Activated CD4-positive, alpha-beta T cell treated with anti-CD3 and anti-CD28 coated beads, Interleukin-2, amount 10 ng/mL, durations not matched to agents 7 days and 5 days (primary cell): ENCODE data around the gene COL4A6. TPM values are rescaled to one million over a fixed set of nuclear protein-coding genes. Genes with fewer than 3 reads are reported as not detected.

ENCODE experiments used
- CTCF ChIA-PET: fragments of 350-600 bp; sonication (Branson Sonifier 250); formaldehyde crosslinking; loops from one replicate; lab custom pipeline; 2021; ENCODE audit warnings: antibody characterized with exemption; lab: Charles Lee
- POLR2A ChIA-PET: fragments of 350-600 bp; sonication (Branson Sonifier 250); formaldehyde crosslinking; loops from one replicate; lab custom pipeline; 2021; ENCODE audit warnings: antibody characterized with exemption; lab: Charles Lee
- DNase-seq: peaks from one replicate; pipeline ENCODE4 v3.0.0-alpha.2; 2020
- H3K27ac Mint-ChIP-seq: one replicate; pipeline ENCODE4 v1.8.0; 2021; ENCODE audit warnings: mild to moderate bottlenecking, moderate library complexity, mixed read lengths
- H3K27me3 Mint-ChIP-seq: one replicate; pipeline ENCODE4 v1.8.0; 2021; ENCODE audit warnings: mixed read lengths
- H3K36me3 Mint-ChIP-seq: one replicate; pipeline ENCODE4 v1.8.0; 2021; ENCODE audit warnings: low read depth, mixed read lengths
- H3K4me1 Mint-ChIP-seq: one replicate; pipeline ENCODE4 v1.8.0; 2021; ENCODE audit warnings: mixed read lengths
- H3K4me3 Mint-ChIP-seq: one replicate; pipeline ENCODE4 v1.8.0; 2021; ENCODE audit warnings: mild to moderate bottlenecking, moderate library complexity, mixed read lengths
- H3K9me3 Mint-ChIP-seq: one replicate; pipeline ENCODE4 v1.8.0; 2021; ENCODE audit warnings: mixed read lengths
- total RNA-seq, 2 experiments: library from RNA; stranded (reverse); gene quantifications; one replicate each; pipeline ENCODE4 v1.2.3, GENCODE V29; 2021

Gene COL4A6
- total RNA-seq, 2 experiments from 2014 or later = not detected

GRCh38 chrX:108270739-108271396 is 167.4 kb downstream of the COL4A6 start:
- DNase-seq = no peak
- ChIA-PET POLR2A (no interaction called here), CTCF (interaction anchor here (1.3 kb wide), 1 partner anchor 9 kb away, joined by 3 read pairs; no protein-coding TSS in a partner anchor)
- no peaks in the 10 kb centered on the region for H3K9me3 Mint-ChIP-seq
- H3K27ac Mint-ChIP-seq = no peak overlapping the region
- H3K4me3 Mint-ChIP-seq = no peak overlapping the region
- H3K36me3 Mint-ChIP-seq = no peaks in the 10 kb centered on the region
- H3K27me3 Mint-ChIP-seq = no peaks in the 10 kb centered on the region
- H3K4me1 Mint-ChIP-seq = no peaks in the 10 kb centered on the region

GRCh38 chrX:108270280-108270679 is 167.9 kb downstream of the COL4A6 start:
- Mint-ChIP-seq H3K36me3 (no peaks in the 10 kb centered on the region), H3K27me3 (no peaks in the 10 kb centered on the region), H3K4me3 (no peak overlapping the region), H3K9me3 (no peaks in the 10 kb centered on the region), H3K4me1 (no peaks in the 10 kb centered on the region), H3K27ac (no peak overlapping the region)
- CTCF ChIA-PET = interaction anchor here (1.3 kb wide), 1 partner anchor 9 kb away, joined by 3 read pairs; no protein-coding TSS in a partner anchor
- DNase-seq = no peak
- POLR2A ChIA-PET = no interaction called here

- H3K36me3 Mint-ChIP-seq = no peaks in the 10 kb centered on the region
- DNase-seq = no peak
- H3K9me3 Mint-ChIP-seq = no peaks in the 10 kb centered on the region
- H3K27me3 Mint-ChIP-seq = no peaks in the 10 kb centered on the region
- H3K4me3 Mint-ChIP-seq = no peak overlapping the region
- ChIA-PET POLR2A (no interaction called here), CTCF (no interaction called here)
- H3K4me1 Mint-ChIP-seq = no peaks in the 10 kb centered on the region
- no peak overlapping the region for H3K27ac Mint-ChIP-seq
Observed at GRCh38 chrX:108268434-108269080, 169.7 kb downstream of the COL4A6 start.

- no peaks in the 10 kb centered on the region for H3K4me1 Mint-ChIP-seq
- H3K4me3 Mint-ChIP-seq = no peak overlapping the region
- no peak for DNase-seq
- no peaks in the 10 kb centered on the region for H3K9me3 Mint-ChIP-seq
- H3K27ac Mint-ChIP-seq = no peak overlapping the region
- ChIA-PET CTCF (no interaction called here), POLR2A (no interaction called here)
- no peaks in the 10 kb centered on the region for H3K27me3 Mint-ChIP-seq
- no peaks in the 10 kb centered on the region for H3K36me3 Mint-ChIP-seq
Observed at GRCh38 chrX:108267557-108267956, 170.7 kb downstream of the COL4A6 start.

GRCh38 chrX:108264376-108264775 is 173.8 kb downstream of the COL4A6 start:
- CTCF ChIA-PET = no interaction called here
- DNase-seq = no peak
- Mint-ChIP-seq H3K36me3 (no peaks in the 10 kb centered on the region), H3K9me3 (no peaks in the 10 kb centered on the region), H3K27me3 (no peaks in the 10 kb centered on the region), H3K27ac (no peak overlapping the region), H3K4me3 (no peak overlapping the region), H3K4me1 (no peaks in the 10 kb centered on the region)
- POLR2A ChIA-PET = no interaction called here

GRCh38 chrX:108261549-108262203 is 176.5 kb downstream of the COL4A6 start:
- Mint-ChIP-seq H3K4me3 (no peak overlapping the region), H3K4me1 (no peaks in the 10 kb centered on the region), H3K27ac (no peak overlapping the region), H3K9me3 (no peaks in the 10 kb centered on the region), H3K36me3 (no peaks in the 10 kb centered on the region), H3K27me3 (peaks cover 12% of the 10 kb centered on the region)
- no peak for DNase-seq
- ChIA-PET POLR2A (no interaction called here), CTCF (interaction anchor here (1.1 kb wide), 1 partner anchor 9 kb away, joined by 3 read pairs; no protein-coding TSS in a partner anchor)

- ChIA-PET CTCF (no interaction called here), POLR2A (no interaction called here)
- no peaks in the 10 kb centered on the region for H3K4me1 Mint-ChIP-seq
- H3K4me3 Mint-ChIP-seq = no peak overlapping the region
- no peak overlapping the region for H3K27ac Mint-ChIP-seq
- no peak for DNase-seq
- H3K27me3 Mint-ChIP-seq = peaks cover 14% of the 10 kb centered on the region
- H3K9me3 Mint-ChIP-seq = no peaks in the 10 kb centered on the region
- H3K36me3 Mint-ChIP-seq = no peaks in the 10 kb centered on the region
Observed at GRCh38 chrX:108257556-108257955, 180.7 kb downstream of the COL4A6 start.

- ChIA-PET POLR2A (no interaction called here), CTCF (no interaction called here)
- Mint-ChIP-seq H3K36me3 (no peaks in the 10 kb centered on the region), H3K4me1 (no peaks in the 10 kb centered on the region), H3K27me3 (peaks cover 15% of the 10 kb centered on the region), H3K27ac (no peak overlapping the region), H3K9me3 (no peaks in the 10 kb centered on the region), H3K4me3 (no peak overlapping the region)
- DNase-seq = no peak
Observed at GRCh38 chrX:108254636-108255035, 183.6 kb downstream of the COL4A6 start.

GRCh38 chrX:108250654-108251579 is 187.3 kb downstream of the COL4A6 start:
- Mint-ChIP-seq H3K27me3 (peaks cover 3% of the 10 kb centered on the region), H3K4me3 (no peak overlapping the region), H3K4me1 (no peaks in the 10 kb centered on the region), H3K36me3 (no peaks in the 10 kb centered on the region), H3K27ac (no peak overlapping the region), H3K9me3 (no peaks in the 10 kb centered on the region)
- POLR2A ChIA-PET = no interaction called here
- CTCF ChIA-PET = no interaction called here
- no peak for DNase-seq

- no peaks in the 10 kb centered on the region for H3K9me3 Mint-ChIP-seq
Observed at GRCh38 chrX:108246304-108246954, 191.8 kb downstream of the COL4A6 start.

GRCh38 chrX:108245462-108245861 is 192.8 kb downstream of the COL4A6 start:
- no peak for DNase-seq
- H3K27me3 Mint-ChIP-seq = no peaks in the 10 kb centered on the region
- H3K4me3 Mint-ChIP-seq = no peak overlapping the region
- CTCF ChIA-PET = no interaction called here
- no peaks in the 10 kb centered on the region for H3K36me3 Mint-ChIP-seq
- POLR2A ChIA-PET = no interaction called here
- no peaks in the 10 kb centered on the region for H3K4me1 Mint-ChIP-seq
- H3K27ac Mint-ChIP-seq = no peak overlapping the region
- no peaks in the 10 kb centered on the region for H3K9me3 Mint-ChIP-seq

More at GRCh38 chrX:108246304-108246954, 191.8 kb downstream of the COL4A6 start:
- Mint-ChIP-seq H3K4me3 (no peak overlapping the region), H3K27ac (no peak overlapping the region), H3K4me1 (no peaks in the 10 kb centered on the region), H3K27me3 (peaks cover 1% of the 10 kb centered on the region), H3K36me3 (no peaks in the 10 kb centered on the region)
- CTCF ChIA-PET = no interaction called here
- DNase-seq = no peak
- POLR2A ChIA-PET = no interaction called here

GRCh38 chrX:108235986-108236385 is 202.2 kb downstream of the COL4A6 start:
- Mint-ChIP-seq H3K9me3 (no peaks in the 10 kb centered on the region), H3K4me3 (no peak overlapping the region), H3K27ac (no peak overlapping the region), H3K4me1 (no peaks in the 10 kb centered on the region), H3K36me3 (no peaks in the 10 kb centered on the region), H3K27me3 (peaks cover 2% of the 10 kb centered on the region)
- no peak for DNase-seq
- POLR2A ChIA-PET = no interaction called here
- CTCF ChIA-PET = interaction anchor here (1.1 kb wide), 1 partner anchor 12 kb away, joined by 3 read pairs; no protein-coding TSS in a partner anchor
